Anterior cingulate cortex (tissue), 58 donors: ENCODE measurements around the gene TRIM29.
A peak's percentile ranks its signal among the peaks of the same experiment; 100 is the strongest.

Experiments used
- DNase-seq, 58 donors: peaks; one replicate each; lab custom pipeline; 2025; lab: John Stamatoyannopoulos, UW

TRIM29 gene

GRCh38 chr11:120067438-120068113, 70.3 kb downstream of the TRIM29 start:
- no peak for DNase-seq

GRCh38 chr11:120066738-120067437, 71.0 kb downstream of the TRIM29 start:
- DNase-seq, result peak in 19 of 58 donors; percentile 21 to 79 (median 49)

- DNase-seq, result no peak
Observed at GRCh38 chr11:120065876-120066275, 72.0 kb downstream of the TRIM29 start.

DNA sequence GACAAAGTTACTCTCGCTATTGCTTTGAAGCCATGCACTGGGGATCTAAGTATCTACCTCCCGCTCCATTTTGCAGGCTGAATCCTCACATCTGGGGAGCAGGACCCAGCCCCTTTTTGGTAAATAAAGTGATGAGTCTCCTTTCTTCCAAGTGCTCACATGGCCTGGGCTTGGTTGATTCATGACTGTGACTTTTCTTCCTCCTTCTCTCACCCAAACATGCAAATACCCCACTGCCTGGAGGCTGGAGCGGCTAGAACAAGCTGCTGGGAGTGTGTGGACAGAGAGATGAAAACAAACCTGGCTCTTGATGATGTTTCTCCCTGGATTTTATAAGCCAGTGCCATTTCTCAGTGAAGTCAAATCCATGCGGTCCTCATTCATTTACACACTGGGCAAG, 72.7 kb downstream of the TRIM29 start:
- DNase-seq, result no peak

GRCh38 chr11:120064341-120064740, 73.6 kb downstream of the TRIM29 start:
- no peak for DNase-seq

GRCh38 chr11:120063686-120064340, 74.1 kb downstream of the TRIM29 start:
- DNase-seq, result peak in 3 of 58 donors; percentile 10 to 43 (median 18)

DNA sequence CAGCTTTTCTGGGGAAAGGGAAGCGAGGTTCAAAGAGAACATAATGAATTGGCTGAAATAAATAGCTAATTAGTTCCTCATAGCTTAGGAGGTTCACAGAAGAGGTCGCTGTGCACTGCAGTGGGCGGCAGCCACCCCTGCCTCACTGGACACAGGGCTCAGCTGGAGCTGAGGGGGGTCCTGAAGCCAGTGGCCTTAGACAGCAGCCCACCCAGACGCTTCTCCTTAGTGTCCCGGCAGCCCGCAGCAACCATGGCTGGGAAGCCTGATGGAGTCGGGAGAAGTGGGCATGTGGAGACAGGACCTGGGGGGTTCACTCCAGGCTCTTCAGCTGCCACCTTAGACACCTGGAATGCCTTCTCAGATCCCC, 75.4 kb downstream of the TRIM29 start:
- DNase-seq, result no peak

DNA sequence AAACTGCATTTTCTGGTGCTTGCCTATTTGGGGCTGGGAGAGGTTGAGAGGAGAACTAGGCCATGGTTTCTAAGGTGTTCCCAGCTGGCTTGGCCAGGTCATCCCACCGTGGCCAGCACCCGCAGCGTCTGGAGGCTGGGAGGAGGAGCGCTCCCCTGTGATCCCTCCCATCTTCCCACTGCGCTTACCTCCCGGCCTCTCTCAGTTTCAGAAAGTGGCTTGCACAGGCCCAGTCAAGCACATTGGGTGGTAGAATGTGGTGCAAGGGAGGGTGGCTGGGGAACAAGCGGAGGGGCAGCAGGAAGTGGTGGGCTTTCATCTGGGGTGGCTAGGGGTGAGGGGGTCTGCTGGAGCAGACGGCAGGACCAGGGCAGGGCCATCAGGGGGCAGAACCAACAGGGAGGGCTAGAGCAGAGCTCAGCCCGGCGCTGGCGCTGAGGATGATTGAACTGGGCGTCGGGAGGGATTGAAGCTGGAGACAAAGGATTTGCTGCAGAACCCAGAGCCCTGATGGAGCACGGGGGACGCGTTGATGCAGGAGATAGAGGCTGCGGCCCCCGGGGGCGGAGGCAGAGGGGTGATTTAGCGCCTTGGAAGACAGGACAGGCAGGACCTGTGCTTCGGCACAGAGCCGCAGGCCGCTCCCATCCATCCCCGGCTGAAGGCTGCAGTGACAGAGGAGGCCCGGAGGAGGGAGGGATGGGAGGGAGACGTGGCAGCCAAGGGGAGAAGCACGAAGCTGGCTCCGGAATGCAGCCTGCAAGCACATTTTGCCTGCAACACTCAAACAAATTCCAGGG, 76.0 kb downstream of the TRIM29 start:
- peak in 36 of 58 donors; percentile 10 to 73 (median 34) for DNase-seq
